IMR-90 (cell line): ENCODE results near the gene USP32. TPM values are rescaled to one million over a fixed set of nuclear protein-coding genes. Genes with fewer than 3 reads are reported as not detected.

Source experiments
- ATAC-seq: fragments of 200-7000 bp; cut with Tn5 transposase; 2 replicates; pipeline ENCODE4 v1.9.1; 2020; ENCODE audit warnings: low read depth, mild to moderate bottlenecking, moderate library complexity
- BruUV-seq: library from RNA; stranded (reverse); fragments of 400-500 nt; replicated peaks from 2 replicates; lab custom pipeline; 2021; lab: Mats Ljungman, UMichigan
- CTCF ChIA-PET: fragments of 300-600 bp; formaldehyde crosslinking; extraction: SDS; loops from one replicate; lab custom pipeline; 2021; ENCODE audit warnings: antibody characterized with exemption; lab: Yijun Ruan, JAX
- POLR2A ChIA-PET: fragments of 300-600 bp; sonication (Branson Sonifier 250); formaldehyde crosslinking; loops from one replicate; lab custom pipeline; 2022; ENCODE audit warnings: antibody characterized with exemption; ENCODE audit not compliant: unreplicated experiment; lab: Charles Lee
- DNase-seq: peaks from one replicate; pipeline ENCODE4 v3.0.0; 2013
- H2AFZ ChIP-seq: replicated peaks from 2 replicates; pipeline ENCODE3; 2013; ENCODE audit warnings: low read length, mild to moderate bottlenecking; ENCODE audit not compliant: poor library complexity
- H2AK5ac ChIP-seq: 2 replicates; pipeline ENCODE4 v1.6.1; 2013; ENCODE audit warnings: low read depth, low read length, inconsistent platforms
- H2AK9ac ChIP-seq: replicated peaks from 2 replicates; pipeline ENCODE3; 2013; ENCODE audit warnings: mild to moderate bottlenecking, low read depth, low read length, moderate library complexity; ENCODE audit not compliant: poor library complexity
- H2BK120ac ChIP-seq: 2 replicates; pipeline ENCODE4 v1.6.1; 2013; ENCODE audit warnings: low read depth, low read length, inconsistent platforms
- H2BK15ac ChIP-seq: 3 replicates; pipeline ENCODE4 v1.6.1; 2013; ENCODE audit warnings: low read depth, low read length, inconsistent platforms
- H2BK20ac ChIP-seq: 2 replicates; pipeline ENCODE4 v1.6.1; 2013; ENCODE audit warnings: low read depth, mild to moderate bottlenecking, inconsistent platforms, low read length, moderate library complexity
- H2BK5ac ChIP-seq: 2 replicates; pipeline ENCODE4 v1.6.1; 2013; ENCODE audit warnings: mild to moderate bottlenecking, low read depth, low read length, inconsistent platforms; ENCODE audit not compliant: poor library complexity, severe bottlenecking
- H3K14ac ChIP-seq: replicated peaks from 2 replicates; pipeline ENCODE4 v1.6.1; 2013; ENCODE audit warnings: low read depth, low read length, inconsistent platforms
- H3K18ac ChIP-seq: 2 replicates; pipeline ENCODE4 v1.6.1; 2013; ENCODE audit warnings: low read depth, low read length, control low read depth
- H3K23ac ChIP-seq: 2 replicates; pipeline ENCODE4 v1.6.1; 2013; ENCODE audit warnings: low read depth, low read length, inconsistent platforms
- H3K27ac ChIP-seq: 2 replicates; pipeline ENCODE4 v1.5.1; 2013; ENCODE audit warnings: mild to moderate bottlenecking, control low read depth, low read length; ENCODE audit not compliant: insufficient read depth
- H3K27me3 ChIP-seq: 2 replicates; pipeline ENCODE4 v1.6.1; 2013; ENCODE audit warnings: low read length; ENCODE audit not compliant: control insufficient read depth, insufficient read depth
- H3K36me3 ChIP-seq: 2 replicates; pipeline ENCODE4 v1.6.1; 2013; ENCODE audit warnings: low read length, mixed read lengths; ENCODE audit not compliant: control insufficient read depth, insufficient read depth
- H3K4ac ChIP-seq: 2 replicates; pipeline ENCODE4 v1.6.1; 2013; ENCODE audit warnings: low read depth, low read length, inconsistent platforms
- H3K4me1 ChIP-seq: 2 replicates; pipeline ENCODE4 v1.6.1; 2013; ENCODE audit warnings: low read length, mixed read lengths; ENCODE audit not compliant: control insufficient read depth, insufficient read depth
- H3K4me2 ChIP-seq: 2 replicates; pipeline ENCODE4 v1.6.1; 2013; ENCODE audit warnings: low read depth, mild to moderate bottlenecking, control low read depth, low read length, moderate library complexity
- H3K4me3 ChIP-seq: 2 replicates; pipeline ENCODE4 v1.5.1; 2013; ENCODE audit warnings: low read depth, mild to moderate bottlenecking, control low read depth, low read length, moderate library complexity; ENCODE audit not compliant: insufficient read depth
- H3K56ac ChIP-seq: 2 replicates; pipeline ENCODE4 v1.6.1; 2013; ENCODE audit warnings: low read length, inconsistent platforms; ENCODE audit not compliant: insufficient read depth; ENCODE audit errors: extremely low read depth
- H3K79me1 ChIP-seq, 2 experiments: 2 replicates each; pipeline ENCODE4 v1.6.1; 2013; ENCODE audit warnings: low read length in 2 of 2, inconsistent platforms in 1 of 2, low read depth in 1 of 2
- H3K9ac ChIP-seq: 2 replicates; pipeline ENCODE4 v1.6.1; 2013; ENCODE audit warnings: low read depth, low read length, control low read depth
- H3K9me1 ChIP-seq: 2 replicates; pipeline ENCODE4 v1.6.1; 2013; ENCODE audit warnings: low read length, inconsistent platforms; ENCODE audit not compliant: insufficient read depth
- H3K9me3 ChIP-seq: 2 replicates; pipeline ENCODE4 v1.6.1; 2013; ENCODE audit warnings: low read length; ENCODE audit not compliant: control insufficient read depth, insufficient read depth
- H4K20me1 ChIP-seq: 2 replicates; pipeline ENCODE4 v1.6.1; 2013; ENCODE audit warnings: low read length, inconsistent platforms; ENCODE audit not compliant: insufficient read depth
- H4K5ac ChIP-seq: 2 replicates; pipeline ENCODE4 v1.6.1; 2013; ENCODE audit warnings: mild to moderate bottlenecking, low read depth, low read length, control low read depth
- H4K8ac ChIP-seq, 2 experiments: 2 replicates each; pipeline ENCODE4 v1.6.1; 2013; ENCODE audit warnings: low read depth in 2 of 2, low read length in 2 of 2, control low read depth in 1 of 2, inconsistent platforms in 1 of 2
- H4K91ac ChIP-seq: 2 replicates; pipeline ENCODE4 v1.6.1; 2013; ENCODE audit warnings: low read depth, low read length, inconsistent platforms; ENCODE audit not compliant: insufficient read depth
- RCOR1 ChIP-seq: IDR thresholded peaks from 2 replicates; pipeline ENCODE4 v1.6.1; 2012; ENCODE audit warnings: mild to moderate bottlenecking, low read length, improper control_type of control experiment; ENCODE audit not compliant: insufficient replicate concordance
- WGBS, 2 experiments: methylation state at CpG; one replicate each; pipeline versions ENCODE4 v1.1.5 to v1.1.7; 2013; ENCODE audit warnings: missing lambda C conversion rate in 2 of 2; ENCODE audit not compliant: insufficient read length in 1 of 2; ENCODE audit errors: extremely low coverage in 2 of 2; 5-methylcytosine and 5-hydroxymethylcytosine counted together
- dilution Hi-C: fragments of 300-500 bp; cut with HindIII; formaldehyde crosslinking; loops from one replicate; pipeline ENCODE4 v1.14.3; 2018; ENCODE audit warnings: low sequenced_read_pairs; ENCODE audit not compliant: unreplicated experiment
- in situ Hi-C: fragments of 300-500 bp; cut with MboI; formaldehyde crosslinking; loops from 3 replicates; pipeline ENCODE4 v1.14.3; 2019; ENCODE audit warnings: low sequenced_read_pairs, inconsistent platforms, mixed read lengths
- intact Hi-C: fragments of 100-400 bp; cut with micrococcal nuclease; formaldehyde crosslinking; loops from 2 replicates; pipeline ENCODE4 v1.10.0; 2022
- polyA plus RNA-seq, 3 experiments: library from polyadenylated mRNA; depleted of rRNA; stranded (reverse); fragments of >200 nt; gene quantifications; 2 replicates each; pipeline ENCODE4 v1.2.3, GENCODE V29; 2012; ENCODE audit warnings: low replicate concordance in 1 of 3
- total RNA-seq: library from RNA; depleted of rRNA; stranded (reverse); fragments of >200 nt; gene quantifications from 2 replicates; pipeline ENCODE4 v1.2.3, GENCODE V29; 2012
- TF ChIP-seq, protein P1 (sequence below): fragments of 150-350 bp; IDR thresholded peaks from 2 replicates; pipeline ENCODE4 v1.6.1; 2017; ENCODE audit warnings: mild to moderate bottlenecking, antibody characterized with exemption, low read length, low read depth

USP32 gene
- total and polyA plus RNA-seq, 2 of the 4 experiments (the other 2 are of a cell fraction), result 16.8 to 46.8 TPM

DNA sequence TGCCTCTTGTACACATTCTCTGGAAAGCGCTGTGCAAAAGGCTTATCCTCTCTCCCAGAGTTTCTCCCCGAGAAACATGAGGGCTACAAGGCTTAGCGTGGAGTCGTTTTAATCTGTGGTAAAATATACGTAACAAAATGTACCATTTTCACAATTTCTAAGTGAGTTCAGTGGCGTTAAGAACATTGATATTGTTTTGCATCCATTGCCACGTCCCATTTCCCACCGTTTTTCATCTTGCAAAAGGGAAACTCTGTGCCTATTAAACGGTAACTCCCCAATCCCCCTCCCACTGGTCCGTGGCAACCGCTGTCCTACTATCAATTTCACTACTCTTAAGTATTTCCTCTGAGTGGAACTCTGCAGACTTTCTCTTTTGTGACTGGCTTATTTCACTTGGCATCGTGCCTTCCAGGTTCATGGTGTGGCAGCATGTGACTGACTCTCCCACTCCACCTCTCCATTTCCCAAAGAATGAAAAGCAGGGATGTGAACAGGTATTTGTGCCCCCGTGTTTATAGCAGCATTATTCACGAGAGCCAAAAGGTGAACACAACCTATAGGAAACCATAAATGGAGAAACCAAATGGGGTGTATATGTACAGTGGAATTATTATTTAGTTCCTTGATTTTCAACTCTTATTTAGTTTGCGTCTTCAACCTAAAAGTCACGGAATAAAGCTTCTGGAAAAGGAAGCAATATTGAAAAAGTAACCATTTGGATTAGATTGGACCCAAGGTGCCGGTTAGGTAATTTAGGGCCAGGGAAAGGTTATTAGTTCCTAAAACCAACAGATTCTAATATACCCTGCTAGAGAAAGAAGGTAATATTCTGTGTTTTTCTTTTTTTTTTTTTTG is 1.1 kb upstream of the USP32 start:
- CTCF ChIA-PET, result no interaction called here
- H3K18ac ChIP-seq, result peak overlapping the region; percentile 93
- peak overlapping the region; percentile 93 for H3K4me2 ChIP-seq
- H3K4me3 ChIP-seq, result peak overlapping the region; percentile 63
- DNase-seq, result peak; percentile 60
- H2BK20ac ChIP-seq, result peak overlapping the region; percentile 47; the same call in 1 of the 2 replicates
- BruUV-seq, result no TSS peak
- peak overlapping the region; percentile 82 for H4K91ac ChIP-seq
- no peaks in the 10 kb centered on the region for H3K27me3 ChIP-seq
- H2BK5ac ChIP-seq, result peak overlapping the region; percentile 92
- no peak for TF ChIP-seq RCOR1
- TF ChIP-seq, protein P1, sequence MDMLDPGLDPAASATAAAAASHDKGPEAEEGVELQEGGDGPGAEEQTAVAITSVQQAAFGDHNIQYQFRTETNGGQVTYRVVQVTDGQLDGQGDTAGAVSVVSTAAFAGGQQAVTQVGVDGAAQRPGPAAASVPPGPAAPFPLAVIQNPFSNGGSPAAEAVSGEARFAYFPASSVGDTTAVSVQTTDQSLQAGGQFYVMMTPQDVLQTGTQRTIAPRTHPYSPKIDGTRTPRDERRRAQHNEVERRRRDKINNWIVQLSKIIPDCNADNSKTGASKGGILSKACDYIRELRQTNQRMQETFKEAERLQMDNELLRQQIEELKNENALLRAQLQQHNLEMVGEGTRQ, result peak; percentile 67
- H3K79me1 ChIP-seq, result peaks cover 7 to 26% of the 10 kb centered on the region in 2 experiments; a peak in 3 of 4 replicates
- ATAC-seq, result 0 out of 2 replicates have a peak, but pooled peaks have one; percentile 0
- dilution Hi-C loops, result no loop called here
- intact Hi-C loops, result loop anchor here (5.0 kb wide), 1 partner anchor 209 kb away; the partner anchor contains the start of gene PPM1D
- peak overlapping the region; percentile 88 to 95 for H4K8ac ChIP-seq
- H3K9ac ChIP-seq, result peak overlapping the region; percentile 96
- H2AK5ac ChIP-seq, result peak overlapping the region; percentile 92
- no peaks in the 10 kb centered on the region for H3K36me3 ChIP-seq
- H3K27ac ChIP-seq, result peak overlapping the region; percentile 95
- peak overlapping the region; percentile 79 for H2AFZ ChIP-seq
- POLR2A ChIA-PET, result interaction anchor here (0.6 kb wide), 1 partner anchor 38 kb away, joined by 4 read pairs; no protein-coding TSS in a partner anchor
- H3K23ac ChIP-seq, result peak overlapping the region; percentile 91
- H2BK15ac ChIP-seq, result peak overlapping the region; percentile 36; the same call in 2 of the 3 replicates
- no peaks in the 10 kb centered on the region for H3K9me3 ChIP-seq
- in situ Hi-C loops, result no loop called here
- no peaks in the 10 kb centered on the region for H3K9me1 ChIP-seq
- peak overlapping the region; percentile 84 for H3K56ac ChIP-seq
- H4K5ac ChIP-seq, result peak overlapping the region; percentile 70
- peak overlapping the region; percentile 90 for H3K4ac ChIP-seq
- peak overlapping the region; percentile 98 for H3K14ac ChIP-seq
- peak overlapping the region; percentile 53 for H2BK120ac ChIP-seq
- peaks cover 2% of the 10 kb centered on the region; the same call in 1 of the 2 replicates for H3K4me1 ChIP-seq
- WGBS, 2 experiments, result 0% methylated on average over 4 of the region's 17 CpGs; no CpG with 5 or more reads in 1 of the 2 experiments
- H2AK9ac ChIP-seq, result peak overlapping the region; percentile 75
- peaks cover 15% of the 10 kb centered on the region; the same call in 1 of the 2 replicates for H4K20me1 ChIP-seq
